ENCODE data around the gene CXCL16. TPM values are rescaled to one million over a fixed set of nuclear protein-coding genes. Genes with fewer than 3 reads are reported as not detected.

Gene CXCL16
- total and polyA plus RNA-seq, 4 donors = 7.5 to 18.8 (median 13.2) TPM

GRCh38 chr17:4777969-4778760 lies 38.4 kb upstream of the CXCL16 start:
- no peaks in the 10 kb centered on the region for H3K9me3 ChIP-seq (ENCODE audit: control insufficient read depth, insufficient read depth, low read length)
- no peak for DNase-seq (ENCODE audit: low read depth in 4 of 6, low spot score in 6 of 6)
- no peak overlapping the region for H3K4me3 ChIP-seq (ENCODE audit: low read depth, low read length)
- 84% methylated on average over 7 of the region's 9 CpGs for WGBS (ENCODE audit: insufficient coverage)
- peaks cover 24% of the 10 kb centered on the region for H3K27me3 ChIP-seq (ENCODE audit: control insufficient read depth, insufficient read depth, low read length)
- H3K36me3 ChIP-seq (ENCODE audit: control insufficient read depth, insufficient read depth, low read length) = no peaks in the 10 kb centered on the region
- H3K4me1 ChIP-seq (ENCODE audit: control insufficient read depth, insufficient read depth, low read length) = no peaks in the 10 kb centered on the region
- H3K27ac ChIP-seq (ENCODE audit: low read depth, low read length) = no peak overlapping the region

GRCh38 chr17:4772235-4772613 lies 32.5 kb upstream of the CXCL16 start:
- Histone ChIP-seq H3K27me3 (ENCODE audit: control insufficient read depth, insufficient read depth, low read length) (peaks cover 3% of the 10 kb centered on the region), H3K36me3 (ENCODE audit: control insufficient read depth, insufficient read depth, low read length) (no peaks in the 10 kb centered on the region), H3K4me1 (ENCODE audit: control insufficient read depth, insufficient read depth, low read length) (peaks cover 10% of the 10 kb centered on the region), H3K9me3 (ENCODE audit: control insufficient read depth, insufficient read depth, low read length) (no peaks in the 10 kb centered on the region), H3K27ac (ENCODE audit: low read depth, low read length) (no peak overlapping the region), H3K4me3 (ENCODE audit: low read depth, low read length) (no peak overlapping the region)
- WGBS (ENCODE audit: insufficient coverage) = 15% methylated on average over 5 of the region's 10 CpGs
- no peak for DNase-seq (ENCODE audit: low read depth in 4 of 6, low spot score in 6 of 6)

- Histone ChIP-seq H3K4me1 (ENCODE audit: control insufficient read depth, insufficient read depth, low read length) (peaks cover 10% of the 10 kb centered on the region), H3K27me3 (ENCODE audit: control insufficient read depth, insufficient read depth, low read length) (peaks cover 3% of the 10 kb centered on the region), H3K36me3 (ENCODE audit: control insufficient read depth, insufficient read depth, low read length) (no peaks in the 10 kb centered on the region), H3K27ac (ENCODE audit: low read depth, low read length) (no peak within 1 kb of the TSS), H3K9me3 (ENCODE audit: control insufficient read depth, insufficient read depth, low read length) (no peaks in the 10 kb centered on the region), H3K4me3 (ENCODE audit: low read depth, low read length) (no peak within 1 kb of the TSS)
- 50% methylated on average over 13 of the region's 13 CpGs for WGBS (ENCODE audit: insufficient coverage)
- peak in 2 of 6 donors; percentile 54 to 81 for DNase-seq (ENCODE audit: low read depth in 4 of 6, low spot score in 6 of 6)
Measured at GRCh38 chr17:4771519-4772234, 31.9 kb upstream of the CXCL16 start, which contains the start of gene TM4SF5. Gene TM4SF5 (plus strand): TSS chr17:4771886. CDS start chr17:4771923, 37 bp downstream.

GRCh38 chr17:4769628-4770027 lies 29.9 kb upstream of the CXCL16 start:
- Histone ChIP-seq H3K27ac (ENCODE audit: low read depth, low read length) (no peak overlapping the region), H3K27me3 (ENCODE audit: control insufficient read depth, insufficient read depth, low read length) (peaks cover 3% of the 10 kb centered on the region), H3K4me3 (ENCODE audit: low read depth, low read length) (no peak overlapping the region), H3K4me1 (ENCODE audit: control insufficient read depth, insufficient read depth, low read length) (peaks cover 10% of the 10 kb centered on the region), H3K9me3 (ENCODE audit: control insufficient read depth, insufficient read depth, low read length) (no peaks in the 10 kb centered on the region), H3K36me3 (ENCODE audit: control insufficient read depth, insufficient read depth, low read length) (no peaks in the 10 kb centered on the region)
- DNase-seq (ENCODE audit: low read depth in 4 of 6, low spot score in 6 of 6) = no peak
- WGBS (ENCODE audit: insufficient coverage) = 100% methylated on average over 1 of the region's 2 CpGs

- Histone ChIP-seq H3K4me3 (ENCODE audit: low read depth, low read length) (no peak overlapping the region), H3K27ac (ENCODE audit: low read depth, low read length) (no peak overlapping the region), H3K36me3 (ENCODE audit: control insufficient read depth, insufficient read depth, low read length) (no peaks in the 10 kb centered on the region), H3K9me3 (ENCODE audit: control insufficient read depth, insufficient read depth, low read length) (no peaks in the 10 kb centered on the region), H3K4me1 (ENCODE audit: control insufficient read depth, insufficient read depth, low read length) (peaks cover 10% of the 10 kb centered on the region), H3K27me3 (ENCODE audit: control insufficient read depth, insufficient read depth, low read length) (peaks cover 3% of the 10 kb centered on the region)
- no peak for DNase-seq (ENCODE audit: low read depth in 4 of 6, low spot score in 6 of 6)
- 87% methylated on average over 6 of the region's 6 CpGs for WGBS (ENCODE audit: insufficient coverage)
Measured at GRCh38 chr17:4768298-4768697, 28.6 kb upstream of the CXCL16 start.

- no peak for DNase-seq (ENCODE audit: low read depth in 4 of 6, low spot score in 6 of 6)
- Histone ChIP-seq H3K36me3 (ENCODE audit: control insufficient read depth, insufficient read depth, low read length) (no peaks in the 10 kb centered on the region), H3K27me3 (ENCODE audit: control insufficient read depth, insufficient read depth, low read length) (peaks cover 3% of the 10 kb centered on the region), H3K27ac (ENCODE audit: low read depth, low read length) (no peak overlapping the region), H3K9me3 (ENCODE audit: control insufficient read depth, insufficient read depth, low read length) (no peaks in the 10 kb centered on the region), H3K4me1 (ENCODE audit: control insufficient read depth, insufficient read depth, low read length) (peaks cover 3% of the 10 kb centered on the region), H3K4me3 (ENCODE audit: low read depth, low read length) (no peak overlapping the region)
- 94% methylated on average over 7 of the region's 9 CpGs for WGBS (ENCODE audit: insufficient coverage)
Measured at GRCh38 chr17:4766723-4767122, 27.0 kb upstream of the CXCL16 start.

- no peaks in the 10 kb centered on the region for H3K4me1 ChIP-seq (ENCODE audit: control insufficient read depth, insufficient read depth, low read length)
- DNase-seq (ENCODE audit: low read depth in 4 of 6, low spot score in 6 of 6) = no peak
- H3K4me3 ChIP-seq (ENCODE audit: low read depth, low read length) = no peak overlapping the region
- peaks cover 3% of the 10 kb centered on the region for H3K27me3 ChIP-seq (ENCODE audit: control insufficient read depth, insufficient read depth, low read length)
- H3K9me3 ChIP-seq (ENCODE audit: control insufficient read depth, insufficient read depth, low read length) = no peaks in the 10 kb centered on the region
- H3K36me3 ChIP-seq (ENCODE audit: control insufficient read depth, insufficient read depth, low read length) = no peaks in the 10 kb centered on the region
- H3K27ac ChIP-seq (ENCODE audit: low read depth, low read length) = no peak overlapping the region
- 85% methylated on average over 2 of the region's 3 CpGs for WGBS (ENCODE audit: insufficient coverage)
Measured at GRCh38 chr17:4766201-4766600, 26.5 kb upstream of the CXCL16 start.

GRCh38 chr17:4764595-4764994 lies 24.9 kb upstream of the CXCL16 start:
- Histone ChIP-seq H3K36me3 (ENCODE audit: control insufficient read depth, insufficient read depth, low read length) (no peaks in the 10 kb centered on the region), H3K4me1 (ENCODE audit: control insufficient read depth, insufficient read depth, low read length) (no peaks in the 10 kb centered on the region), H3K9me3 (ENCODE audit: control insufficient read depth, insufficient read depth, low read length) (no peaks in the 10 kb centered on the region), H3K27ac (ENCODE audit: low read depth, low read length) (no peak overlapping the region), H3K27me3 (ENCODE audit: control insufficient read depth, insufficient read depth, low read length) (peaks cover 3% of the 10 kb centered on the region), H3K4me3 (ENCODE audit: low read depth, low read length) (no peak overlapping the region)
- WGBS (ENCODE audit: insufficient coverage) = no CpG with 5 or more reads among the region's 3 CpGs
- no peak for DNase-seq (ENCODE audit: low read depth in 4 of 6, low spot score in 6 of 6)

GRCh38 chr17:4759776-4760236 lies 20.1 kb upstream of the CXCL16 start:
- no peaks in the 10 kb centered on the region for H3K4me1 ChIP-seq (ENCODE audit: control insufficient read depth, insufficient read depth, low read length)

More at GRCh38 chr17:4759776-4760236, 20.1 kb upstream of the CXCL16 start:
- Histone ChIP-seq H3K27me3 (ENCODE audit: control insufficient read depth, insufficient read depth, low read length) (peaks cover 3% of the 10 kb centered on the region), H3K9me3 (ENCODE audit: control insufficient read depth, insufficient read depth, low read length) (no peaks in the 10 kb centered on the region), H3K4me3 (ENCODE audit: low read depth, low read length) (no peak overlapping the region), H3K27ac (ENCODE audit: low read depth, low read length) (no peak overlapping the region), H3K36me3 (ENCODE audit: control insufficient read depth, insufficient read depth, low read length) (no peaks in the 10 kb centered on the region)
- WGBS (ENCODE audit: insufficient coverage) = 90% methylated on average over 4 of the region's 10 CpGs
- no peak for DNase-seq (ENCODE audit: low read depth in 4 of 6, low spot score in 6 of 6)
